HepG2 (cell line): ENCODE measurements around the gene VPS13D. TPM values are rescaled to one million over a fixed set of nuclear protein-coding genes. Genes with fewer than 3 reads are reported as not detected.

Source experiments
- GFI1 ChIP-seq: sonication (generic); formaldehyde crosslinking; IDR thresholded peaks from 2 replicates; pipeline ENCODE4 v1.5.0; 2020; ENCODE audit warnings: missing genetic modification reagents, mild to moderate bottlenecking, borderline replicate concordance
- HMGXB4 ChIP-seq, 2 experiments: sonication (generic) in 1 of 2; formaldehyde crosslinking in 1 of 2; IDR thresholded peaks; 2 replicates each; pipeline versions ENCODE4 v1.4.0 to v1.6.1; 2018 to 2020; ENCODE audit warnings: missing genetic modification reagents in 2 of 2, borderline replicate concordance in 1 of 2, low read depth in 1 of 2, mild to moderate bottlenecking in 1 of 2, missing biosample characterization in 1 of 2
- HNRNPLL ChIP-seq: fragments of 200-400 bp; formaldehyde crosslinking; IDR thresholded peaks from 2 replicates; pipeline ENCODE4 v1.6.1; 2017; ENCODE audit warnings: mild to moderate bottlenecking, low read depth, low read length; ENCODE audit not compliant: poor library complexity, severe bottlenecking
- JUND ChIP-seq: sonication (generic); formaldehyde crosslinking; IDR thresholded peaks from 2 replicates; pipeline ENCODE4 v1.8.0; 2022; ENCODE audit warnings: mild to moderate bottlenecking, missing genetic modification reagents
- NFE2L2 ChIP-seq: fragments of 150-350 bp; IDR thresholded peaks from 2 replicates; pipeline ENCODE4 v1.6.1; 2014; ENCODE audit warnings: low read length
- RXRB ChIP-seq: IDR thresholded peaks from 2 replicates; pipeline ENCODE4 v1.6.1; 2016; ENCODE audit warnings: borderline replicate concordance, missing genetic modification reagents, missing compliant biosample characterization
- WIZ ChIP-seq: sonication (generic); formaldehyde crosslinking; IDR thresholded peaks from 2 replicates; pipeline ENCODE4 v1.5.1; 2020; ENCODE audit warnings: mild to moderate bottlenecking, missing genetic modification reagents
- ZBTB43 ChIP-seq: sonication (generic); formaldehyde crosslinking; conservative IDR thresholded peaks from 2 replicates; pipeline ENCODE4 v1.4.0; 2020; ENCODE audit warnings: missing genetic modification reagents
- ZNF281 ChIP-seq: sonication (generic); formaldehyde crosslinking; IDR thresholded peaks from 2 replicates; pipeline ENCODE4 v1.4.0; 2020; ENCODE audit warnings: missing genetic modification reagents, borderline replicate concordance
- ZNF292 ChIP-seq: sonication (generic); formaldehyde crosslinking; IDR thresholded peaks from 2 replicates; pipeline ENCODE4 v1.8.1; 2022; ENCODE audit warnings: mild to moderate bottlenecking, low read depth, missing genetic modification reagents, borderline replicate concordance
- ZNF326 ChIP-seq: sonication (generic); formaldehyde crosslinking; IDR thresholded peaks from 2 replicates; pipeline ENCODE4 v1.4.0; 2020; ENCODE audit warnings: missing genetic modification reagents, borderline replicate concordance
- ZNF383 ChIP-seq: sonication (generic); formaldehyde crosslinking; IDR thresholded peaks from 2 replicates; pipeline ENCODE4 v1.4.0; 2020; ENCODE audit warnings: missing genetic modification reagents, mild to moderate bottlenecking, borderline replicate concordance
- ZNF574 ChIP-seq: sonication (generic); formaldehyde crosslinking; IDR thresholded peaks from 2 replicates; pipeline ENCODE4 v1.4.0; 2020; ENCODE audit warnings: missing genetic modification reagents
- ZNF660 ChIP-seq: sonication (generic); formaldehyde crosslinking; IDR thresholded peaks from 2 replicates; pipeline ENCODE4 v1.5.1; 2020; ENCODE audit warnings: mild to moderate bottlenecking, low read depth, missing genetic modification reagents, borderline replicate concordance
- ZNF704 ChIP-seq: sonication (generic); formaldehyde crosslinking; IDR thresholded peaks from 2 replicates; pipeline ENCODE4 v1.8.1; 2023; ENCODE audit warnings: mild to moderate bottlenecking, inconsistent platforms, moderate library complexity, missing genetic modification reagents, borderline replicate concordance
- ZNF710 ChIP-seq: sonication (generic); formaldehyde crosslinking; IDR thresholded peaks from 2 replicates; pipeline ENCODE4 v1.5.0; 2020; ENCODE audit warnings: mild to moderate bottlenecking, missing genetic modification reagents, borderline replicate concordance
- polyA plus RNA-seq, 8 experiments: library from polyadenylated mRNA; depleted of rRNA in 3 of 8; stranded (reverse) in 7 of 8; unstranded in 1 of 8; fragments of >200 nt; fragmentation: Illumina TruSeq in 4 of 8; extraction: Trizol in 4 of 8; gene quantifications; 2 replicates each; pipeline versions ENCODE4 v1.2.1 to v1.2.3, GENCODE V29; 2011 to 2016; ENCODE audit warnings: low read depth in 4 of 8, missing spikeins in 1 of 8, mixed read lengths in 1 of 8; ENCODE audit not compliant: insufficient read depth in 1 of 8
- total RNA-seq, 5 experiments: library from RNA; depleted of rRNA; stranded (reverse); fragments of >200 nt; fragmentation: Illumina TruSeq; extraction: Trizol; gene quantifications; 2 replicates each; pipeline ENCODE4 v1.2.3, GENCODE V29; 2016; ENCODE audit warnings: low read depth in 1 of 5

The VPS13D gene
- total and polyA plus RNA-seq, 2 of the 13 experiments (the other 11 are each of a cell fraction or from before 2014, with no cell fraction given), result 8.6 to 13.9 TPM

GRCh38 chr1:12548973-12549459 lies 319.2 kb downstream of the VPS13D start (continued):
- TF ChIP-seq ZNF710 (CRISPR knock-in tag) (no peak), RXRB (CRISPR knock-in tag) (peak; percentile 12), JUND (CRISPR knock-in tag) (no peak), HMGXB4 (CRISPR knock-in tag; IDR thresholded peaks at IDR 0.05; ENCODE audit: borderline replicate concordance in 1 of 2, low read depth in 1 of 2) (no peak), ZNF383 (no peak), ZNF574 (CRISPR knock-in tag) (no peak), ZNF281 (CRISPR knock-in tag) (no peak), ZNF660 (CRISPR knock-in tag) (no peak), GFI1 (no peak), ZBTB43 (CRISPR knock-in tag) (no peak), HNRNPLL (peak; percentile 39), WIZ (CRISPR knock-in tag) (no peak), ZNF326 (CRISPR knock-in tag) (no peak), ZNF704 (CRISPR knock-in tag) (no peak), ZNF292 (CRISPR knock-in tag) (no peak), NFE2L2 (no peak)
